Measurements from ENCODE around the gene SFSWAP.
"Not testable (repeated sequence)": the region's sequence is repeated elsewhere in the genome, so short reads cannot be mapped to it uniquely, and the experiment has no call there.

The SFSWAP gene

DNA sequence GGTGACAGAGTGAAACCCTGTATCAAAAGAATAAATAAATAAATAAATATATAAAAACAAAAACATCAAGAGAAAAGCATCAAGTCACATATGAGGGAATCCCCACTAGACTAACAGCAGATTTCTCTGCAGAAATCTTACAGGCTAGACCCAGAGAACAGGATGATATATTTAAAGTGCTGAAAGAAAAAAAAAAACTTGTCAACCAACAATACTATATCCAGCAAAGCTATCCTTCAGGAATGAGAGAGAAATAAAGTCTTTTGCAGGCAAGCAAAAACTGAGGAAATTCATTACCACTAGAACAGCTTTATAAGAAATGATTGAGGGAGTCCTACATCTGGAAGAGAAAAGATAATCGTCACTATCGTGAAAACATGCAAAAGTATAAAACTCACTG, 6.4 kb upstream of the SFSWAP start:
- no peak for DNase-seq

DNA sequence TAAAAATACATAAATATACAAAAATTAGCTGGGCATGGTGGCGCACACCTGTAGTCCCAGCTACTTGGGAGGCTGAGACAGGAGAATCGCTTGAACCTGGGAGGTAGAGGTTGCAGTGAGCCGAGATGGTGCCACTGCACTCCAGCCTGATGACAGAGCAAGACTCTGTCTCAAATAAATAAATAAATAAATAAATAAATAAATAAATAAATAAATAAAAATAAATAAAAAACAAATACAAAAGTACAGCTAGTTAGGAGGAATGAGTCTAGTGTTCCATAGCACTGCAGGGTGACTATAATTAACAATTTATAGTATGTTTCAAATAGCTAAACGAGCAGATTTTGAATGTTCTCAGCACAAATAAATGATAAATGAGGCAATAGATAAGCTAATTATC, 4.2 kb upstream of the SFSWAP start:
- not testable (repeated sequence) for DNase-seq

- no peak for DNase-seq
These were observed 1.7 kb upstream of the SFSWAP start for GRCh38 chr12:131709226-131709625.

- DNase-seq = no peak
These were observed 788 bp downstream of the SFSWAP start for GRCh38 chr12:131711551-131712205.

GRCh38 chr12:131713349-131713748, 2.5 kb downstream of the SFSWAP start:
- DNase-seq = no peak

GRCh38 chr12:131714759-131715158, 3.9 kb downstream of the SFSWAP start:
- DNase-seq = no peak

DNA sequence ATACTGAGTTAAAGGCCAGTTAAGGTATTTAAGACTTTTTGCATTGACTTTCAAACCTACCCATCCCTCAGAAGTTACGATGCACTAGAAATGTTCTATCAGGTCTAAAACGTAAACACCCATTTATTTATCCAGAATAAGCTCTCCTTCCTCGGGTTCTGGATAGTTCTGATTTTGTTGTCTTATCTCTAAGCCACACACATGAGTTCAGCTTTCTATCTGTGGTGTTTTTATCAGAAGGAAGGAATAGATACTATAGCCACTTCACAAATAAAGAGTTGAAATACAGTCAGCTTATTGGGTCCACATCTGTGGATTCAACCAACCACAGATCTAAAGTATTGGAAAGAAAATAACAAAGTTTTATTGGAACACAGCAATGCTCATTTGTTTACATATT, 5.4 kb downstream of the SFSWAP start:
- no peak for DNase-seq

DNA sequence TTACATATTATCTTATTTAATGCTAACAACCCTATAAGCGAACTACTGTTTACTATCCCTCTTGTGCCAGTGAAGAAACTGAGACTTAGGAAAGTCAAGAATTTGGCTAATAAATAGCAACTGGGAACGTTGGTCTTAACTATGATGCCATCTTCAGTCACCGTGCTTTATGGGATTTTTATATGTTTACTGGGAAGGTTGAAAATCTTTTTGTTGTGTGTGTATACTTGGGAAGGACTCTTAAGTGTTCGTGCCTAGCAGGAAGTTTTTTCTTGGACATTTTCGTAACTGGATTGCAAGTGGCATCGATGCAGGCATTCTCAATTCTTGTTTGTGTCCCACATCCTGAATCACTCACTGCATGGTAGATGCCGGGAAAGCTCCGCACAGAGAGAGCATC, 9.4 kb downstream of the SFSWAP start:
- DNase-seq = no peak

GRCh38 chr12:131720921-131721320, 10.0 kb downstream of the SFSWAP start:
- DNase-seq = no peak

GRCh38 chr12:131721548-131721947, 10.7 kb downstream of the SFSWAP start:
- DNase-seq = no peak

GRCh38 chr12:131723532-131723931, 12.6 kb downstream of the SFSWAP start:
- DNase-seq = no peak

DNA sequence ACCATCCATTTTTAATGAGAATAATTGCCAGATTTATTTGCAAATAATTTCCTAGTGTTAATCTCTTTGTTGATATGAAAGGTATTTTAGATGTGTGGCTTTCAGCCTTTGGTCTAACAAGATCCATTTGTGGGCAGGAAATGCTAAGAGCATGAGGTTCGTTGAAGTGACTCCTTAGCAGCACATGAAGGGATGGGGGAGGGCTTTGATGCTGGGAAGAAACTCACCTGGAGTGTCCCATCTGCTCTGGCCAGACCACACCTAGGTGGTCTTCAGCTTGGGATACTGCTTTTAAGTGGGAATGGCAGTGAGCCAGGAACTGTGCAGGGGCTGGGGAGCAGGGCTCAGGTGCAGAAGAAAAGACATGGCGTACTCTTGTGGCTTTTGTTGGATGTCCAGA, 13.6 kb downstream of the SFSWAP start:
- DNase-seq = no peak

- no peak for DNase-seq
These were observed 14.6 kb downstream of the SFSWAP start for GRCh38 chr12:131725503-131725902.

DNA sequence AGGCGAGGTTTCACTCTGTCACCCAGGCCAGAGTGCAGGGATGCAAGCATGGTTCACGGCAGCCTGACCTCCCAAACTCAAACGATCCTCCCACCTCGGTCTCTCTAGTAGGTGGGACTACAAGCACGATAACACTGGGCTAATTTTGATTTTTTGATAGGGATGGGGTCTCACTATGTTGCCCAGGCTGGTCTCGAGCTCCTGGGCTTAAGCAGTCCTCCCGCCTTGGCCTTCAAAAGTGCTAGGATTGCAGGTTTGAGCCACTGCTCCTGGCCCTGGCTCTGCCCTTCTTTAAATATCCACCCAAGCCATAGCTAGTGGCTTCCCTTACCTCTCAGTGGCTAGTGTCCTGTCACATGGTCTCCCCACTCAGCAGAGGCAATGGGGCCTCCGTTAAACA, 17.8 kb downstream of the SFSWAP start:
- DNase-seq = no peak

DNA sequence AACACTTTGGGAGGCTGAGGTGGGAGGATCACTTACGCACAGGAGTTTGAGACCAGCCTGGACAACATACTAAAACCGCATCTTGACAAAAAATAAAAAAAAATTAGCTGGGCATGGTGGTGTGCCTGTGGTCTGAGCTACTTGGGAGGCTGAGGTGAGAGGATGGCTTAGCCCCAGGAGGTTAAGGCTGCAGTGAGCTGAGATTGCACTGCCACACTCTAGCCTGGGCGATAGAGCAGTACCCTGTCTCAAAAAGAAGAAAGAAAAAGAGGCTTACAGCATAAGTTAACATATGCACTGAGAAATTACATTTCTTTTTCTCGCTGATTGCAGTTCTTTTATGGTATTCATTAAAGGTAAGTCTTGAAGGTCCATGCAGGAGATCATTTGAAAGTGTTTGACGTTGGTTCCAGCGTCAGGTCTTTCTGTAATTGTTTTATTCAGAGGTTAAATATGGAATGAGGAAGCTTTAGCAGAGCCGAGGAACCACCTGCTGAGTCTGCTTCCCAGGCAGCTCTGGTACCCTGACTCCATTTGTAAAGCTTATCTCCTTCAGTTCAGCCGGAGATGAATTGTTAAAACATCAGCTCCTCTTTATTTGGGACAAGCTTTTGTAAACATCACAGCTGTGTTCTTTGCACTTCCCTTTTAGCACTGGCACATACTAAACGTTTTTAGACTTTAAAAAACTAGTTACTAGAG, 18.5 kb downstream of the SFSWAP start:
- DNase-seq = no peak

DNA sequence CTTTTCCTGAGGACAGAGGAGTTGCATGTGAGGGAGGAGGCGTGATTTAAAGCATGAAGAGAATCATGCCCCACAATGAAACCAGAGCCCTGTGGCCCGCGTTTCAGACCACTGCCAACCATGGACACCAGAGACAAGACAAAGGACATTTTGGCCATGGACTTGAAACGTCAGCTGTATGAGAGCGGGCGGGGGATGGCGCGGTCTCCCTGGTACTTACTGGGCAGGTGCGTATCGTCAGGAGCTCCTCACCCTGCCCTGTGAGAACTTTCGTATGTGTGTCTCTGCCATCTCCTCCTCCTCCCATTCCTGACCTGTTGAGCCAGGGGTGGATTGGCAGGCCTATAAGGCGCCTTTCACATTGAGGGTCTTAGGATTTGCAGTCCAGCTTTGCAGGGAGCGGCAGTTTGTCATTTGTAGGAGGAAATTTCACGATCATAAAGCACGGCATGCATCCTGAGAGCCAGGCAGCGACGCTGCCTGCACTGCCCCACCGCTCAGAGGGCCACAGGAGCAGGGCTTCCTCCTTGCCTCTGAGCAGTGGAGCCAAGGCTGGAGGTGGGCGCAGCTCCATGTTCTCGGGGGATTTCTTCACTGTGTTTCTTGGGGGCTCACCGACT, 22.2 kb downstream of the SFSWAP start:
- DNase-seq = no peak

- DNase-seq = no peak
These were observed 23.0 kb downstream of the SFSWAP start for GRCh38 chr12:131733874-131734273.

DNA sequence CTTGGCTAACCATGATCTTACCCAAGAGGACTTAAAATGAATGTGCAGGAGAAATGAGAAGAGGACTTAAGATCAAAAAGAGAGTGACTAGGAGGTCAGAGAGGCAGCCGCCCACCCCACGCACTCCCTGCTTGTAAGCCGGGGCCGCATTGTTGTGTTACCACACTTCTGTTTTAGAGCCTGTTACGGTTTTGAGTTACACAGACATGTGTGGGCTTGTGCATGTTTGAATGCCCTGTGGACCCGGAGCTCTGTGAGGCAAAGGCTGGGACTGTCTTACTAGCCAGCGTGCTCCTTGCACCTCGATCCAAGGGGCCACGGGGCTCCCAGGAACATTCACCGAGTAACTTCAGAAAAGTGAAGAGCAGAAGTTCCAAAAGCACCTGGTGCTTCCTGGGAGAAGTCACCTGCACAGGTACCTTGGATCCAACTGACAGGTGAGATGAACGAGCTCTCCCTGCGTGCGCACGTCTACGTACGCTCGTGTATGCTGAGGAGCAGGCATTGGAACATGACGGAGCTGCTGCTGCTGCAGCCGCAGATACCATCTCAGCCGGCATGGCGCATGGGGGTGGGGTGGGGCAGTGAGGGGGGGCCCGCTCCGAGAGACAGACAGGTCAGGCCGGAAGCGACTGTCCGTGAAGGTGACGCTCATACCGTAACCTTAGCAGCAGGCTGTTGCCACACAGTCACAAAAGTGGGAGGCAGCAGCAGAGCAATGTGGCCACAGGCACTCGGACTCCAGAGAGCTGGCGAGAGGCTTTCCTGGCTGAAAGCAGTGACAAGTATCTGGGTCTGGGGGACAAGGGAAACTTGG, 23.7 kb downstream of the SFSWAP start:
- no peak for DNase-seq

- DNase-seq = no peak
These were observed 24.2 kb downstream of the SFSWAP start for GRCh38 chr12:131735153-131735456.

DNA sequence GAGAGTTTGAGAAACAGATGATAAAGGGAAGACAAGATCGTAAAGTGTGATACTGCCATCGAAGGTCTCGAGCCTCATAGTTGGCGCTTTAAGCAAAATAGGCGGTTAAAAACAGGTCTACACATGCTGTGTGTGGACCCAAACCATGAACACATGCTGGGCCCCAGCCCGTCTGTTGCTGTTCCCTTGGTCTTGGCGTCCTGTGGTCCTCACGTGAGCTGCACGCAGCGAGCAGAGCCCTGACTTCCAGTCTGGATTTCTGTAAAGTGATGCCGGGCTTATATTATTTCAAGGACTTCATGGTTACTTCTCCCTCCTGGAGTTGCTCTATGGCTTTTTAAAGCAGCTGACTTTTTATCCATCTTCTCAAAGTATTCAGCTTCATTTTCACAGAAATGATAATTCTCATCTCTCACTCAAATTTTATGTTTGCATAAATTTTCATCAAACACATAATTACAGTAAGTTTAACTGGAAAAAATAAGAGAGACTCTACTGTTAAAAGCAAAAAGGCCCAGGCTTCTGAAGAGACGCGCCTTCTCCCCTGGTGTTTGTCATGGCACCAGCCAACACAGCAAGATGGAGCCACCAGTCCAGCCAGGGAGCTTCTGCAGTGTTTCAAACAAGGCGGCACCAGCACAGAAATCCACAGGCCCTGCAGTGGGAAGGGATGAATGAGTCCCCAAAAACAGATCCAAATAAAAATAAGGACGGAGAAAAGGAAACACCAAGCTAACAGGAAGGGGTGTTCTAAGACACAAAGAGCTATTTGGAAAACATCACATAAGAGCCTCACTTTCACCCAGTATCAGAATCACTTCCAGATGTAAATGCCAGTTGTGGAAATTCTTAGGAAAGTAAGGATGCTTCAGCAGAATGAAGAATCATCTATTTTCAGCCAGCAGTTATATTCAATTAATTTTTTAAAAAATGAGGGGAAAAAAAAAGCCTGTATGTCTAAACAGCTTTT, 24.9 kb downstream of the SFSWAP start:
- no peak for DNase-seq

GRCh38 chr12:131736446-131737149, 25.7 kb downstream of the SFSWAP start:
- no peak for DNase-seq
